Measurements from ENCODE around the gene ERF.

The ERF gene

DNA sequence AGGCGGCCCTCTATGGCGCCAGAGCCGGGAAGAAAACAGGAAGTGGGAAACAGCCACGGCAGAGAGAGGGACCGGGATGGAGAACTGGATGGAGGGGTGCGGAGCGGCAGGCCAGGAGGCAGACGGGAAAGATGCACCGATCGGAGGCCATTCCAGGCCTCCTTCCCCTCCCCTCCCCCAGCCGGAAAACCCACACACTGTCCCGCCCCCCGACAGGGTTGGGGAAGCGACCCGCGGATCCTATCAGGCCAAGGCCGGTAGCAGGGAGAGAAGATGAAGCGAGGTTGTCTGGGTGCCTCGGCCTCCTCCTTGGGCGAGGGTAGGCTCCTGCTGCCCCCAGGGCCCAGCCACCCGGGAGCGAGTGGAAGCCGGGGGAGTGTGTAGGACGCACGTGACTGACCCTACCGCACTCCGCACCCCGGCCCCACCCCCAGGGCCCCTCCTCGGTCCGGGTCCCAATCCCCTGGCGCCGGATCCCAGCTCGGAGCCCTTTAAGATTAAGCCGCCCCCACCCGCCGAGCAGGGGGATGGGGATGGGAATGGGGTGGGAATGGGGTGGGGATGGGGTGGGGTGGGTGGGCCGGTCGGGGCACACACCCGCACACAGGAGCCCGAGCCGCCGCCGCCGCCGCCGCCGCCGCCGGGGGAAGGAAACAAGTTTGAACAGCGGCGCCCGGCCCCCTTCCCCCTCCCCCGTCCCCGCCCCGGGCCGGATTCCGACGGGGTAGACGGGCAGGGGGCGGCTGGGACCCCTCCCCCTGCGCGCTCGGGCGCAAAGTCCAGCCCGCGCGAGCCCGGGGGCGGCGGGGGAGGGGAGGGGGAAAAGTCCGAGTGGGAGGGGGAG, 1.5 kb downstream of the ERF start:
- peak; percentile 40 to 64 (median 51) for DNase-seq

GRCh38 chr19:42252365-42253244, 2.3 kb downstream of the ERF start:
- peak; percentile 34 to 62 (median 55) for DNase-seq

DNA sequence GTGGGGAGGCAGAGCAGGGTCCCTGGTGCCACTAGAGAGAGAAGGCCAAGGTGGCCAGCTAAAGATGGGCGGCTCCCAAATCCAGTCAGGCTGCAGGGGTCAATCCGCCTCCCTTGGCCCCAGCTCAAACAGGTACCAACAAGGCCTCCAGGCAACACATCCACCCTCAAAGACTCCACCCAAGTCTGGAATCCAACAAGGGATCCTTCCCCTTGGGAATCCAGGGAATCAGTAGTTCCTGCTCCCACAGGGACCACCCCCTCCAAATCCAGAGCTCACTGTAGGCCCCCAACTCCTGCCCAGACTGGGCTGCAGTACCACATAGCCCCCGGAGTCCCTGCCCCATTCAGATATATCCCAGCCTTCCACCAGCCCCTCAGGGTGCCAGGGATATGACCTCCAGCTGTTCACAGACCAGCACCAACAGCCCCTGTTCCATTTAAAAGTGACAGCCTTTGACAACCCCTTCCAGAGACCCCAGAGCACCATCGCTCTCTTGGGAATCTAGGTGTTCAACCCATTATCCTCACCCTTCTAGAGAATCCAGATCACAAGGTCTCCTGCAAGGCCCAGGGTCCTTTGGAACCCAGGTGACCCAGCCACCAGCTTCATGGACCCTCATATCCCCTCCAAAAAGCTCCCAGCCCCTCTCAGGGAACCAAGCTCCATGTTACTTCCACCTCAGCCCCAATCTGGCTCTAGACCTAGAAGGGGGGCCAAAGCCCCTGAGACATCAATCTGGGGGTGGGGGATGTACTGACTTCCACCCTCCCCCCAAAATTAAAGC, 3.2 kb downstream of the ERF start:
- DNase-seq, result no peak

DNA sequence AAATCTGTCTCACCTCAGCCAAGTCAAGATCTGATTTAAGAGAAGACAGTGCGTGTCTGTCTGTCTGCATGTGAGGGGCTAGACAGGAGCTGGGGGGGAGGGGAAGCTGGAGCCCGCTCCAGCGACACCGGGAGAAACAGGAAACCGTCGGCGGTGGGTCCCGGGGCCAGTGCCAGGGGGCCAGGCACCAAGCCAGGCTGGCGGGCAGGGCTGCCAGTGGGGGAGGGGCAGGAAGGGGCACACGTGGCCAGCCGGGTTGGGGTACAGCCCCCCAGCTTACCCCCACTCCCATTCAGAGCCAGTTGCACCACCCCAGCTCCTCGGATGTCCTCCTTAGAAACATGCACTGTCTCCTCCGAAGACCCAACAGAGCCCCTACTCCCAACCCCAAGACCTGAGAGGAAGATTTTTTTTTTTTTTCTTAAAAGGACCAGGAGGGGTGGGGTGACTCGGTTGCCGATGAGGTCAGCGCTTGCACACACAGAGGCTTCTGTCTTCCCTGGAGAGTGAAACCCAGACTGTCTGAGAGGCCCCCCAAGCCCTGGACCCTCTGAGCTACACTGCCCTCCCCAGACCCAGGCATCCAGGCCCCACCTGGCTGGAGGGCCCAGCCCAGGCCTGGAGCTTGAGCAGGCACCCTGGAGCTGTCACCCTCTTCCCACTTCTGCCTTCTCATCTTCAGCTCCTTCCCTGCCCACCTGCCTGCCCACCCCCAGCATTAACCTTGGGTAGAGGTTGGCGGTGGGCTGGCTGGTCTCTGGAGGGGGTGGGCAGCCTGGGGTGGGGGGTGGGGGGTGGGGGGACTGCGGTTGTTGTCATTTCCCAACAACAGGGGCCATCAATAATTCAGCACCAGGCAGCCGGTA, 4.0 kb downstream of the ERF start:
- peak in 3 of 4 experiments; percentile 19 to 34 (median 22) for DNase-seq

GRCh38 chr19:42250183-42250665, 4.7 kb downstream of the ERF start:
- no peak for DNase-seq

DNA sequence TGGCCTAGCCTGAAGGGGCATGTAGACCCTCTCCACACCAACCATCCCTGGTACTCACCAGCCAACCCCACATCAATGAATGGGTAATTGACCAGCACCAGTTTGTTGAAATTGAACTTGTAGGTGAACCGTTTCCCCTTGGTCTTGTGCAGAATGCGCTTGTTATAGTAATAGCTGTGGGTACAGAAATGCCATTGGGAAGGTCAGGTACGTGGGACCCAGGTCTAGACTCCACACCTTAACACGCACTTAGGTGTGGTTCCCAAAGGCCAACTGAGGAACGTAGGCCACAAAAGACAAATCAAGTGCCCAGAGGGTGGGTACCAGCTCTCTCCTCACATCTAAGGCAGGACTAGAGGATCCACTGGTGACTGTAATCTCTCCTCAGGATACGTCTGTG, 5.2 kb downstream of the ERF start:
- no peak for DNase-seq

- DNase-seq, result no peak
Measured at GRCh38 chr19:42249149-42249750, 5.7 kb downstream of the ERF start.

- no peak for DNase-seq
Measured at GRCh38 chr19:42248270-42249148, 6.4 kb downstream of the ERF start.

DNA sequence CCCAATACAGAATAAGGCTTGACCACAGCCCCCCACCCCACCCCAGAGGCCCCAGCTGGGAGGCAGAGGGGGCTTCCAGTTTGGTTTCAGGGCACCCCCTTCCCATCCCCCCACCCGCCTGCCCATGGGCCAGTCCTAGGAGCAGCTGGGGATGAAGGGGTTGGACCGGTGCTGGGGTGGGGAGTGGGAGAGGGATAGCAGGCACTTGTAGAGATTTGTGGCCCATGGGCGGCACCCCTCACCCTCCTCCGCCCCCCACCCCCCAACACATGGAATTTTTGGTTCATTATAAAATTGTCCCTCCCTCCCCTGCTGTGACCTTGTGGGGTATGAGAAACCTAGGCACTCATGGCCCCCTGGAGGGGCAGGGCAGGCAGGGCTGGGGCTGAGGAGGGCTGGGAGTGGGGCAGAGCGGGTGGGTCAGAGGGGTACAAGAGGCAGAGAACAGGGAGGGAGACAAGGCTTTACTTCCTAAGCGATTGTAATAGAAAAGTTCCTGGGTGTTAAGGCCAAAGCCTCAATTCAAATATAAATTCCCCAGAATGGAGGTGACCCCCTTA, 7.2 kb downstream of the ERF start:
- DNase-seq, result no peak

DNA sequence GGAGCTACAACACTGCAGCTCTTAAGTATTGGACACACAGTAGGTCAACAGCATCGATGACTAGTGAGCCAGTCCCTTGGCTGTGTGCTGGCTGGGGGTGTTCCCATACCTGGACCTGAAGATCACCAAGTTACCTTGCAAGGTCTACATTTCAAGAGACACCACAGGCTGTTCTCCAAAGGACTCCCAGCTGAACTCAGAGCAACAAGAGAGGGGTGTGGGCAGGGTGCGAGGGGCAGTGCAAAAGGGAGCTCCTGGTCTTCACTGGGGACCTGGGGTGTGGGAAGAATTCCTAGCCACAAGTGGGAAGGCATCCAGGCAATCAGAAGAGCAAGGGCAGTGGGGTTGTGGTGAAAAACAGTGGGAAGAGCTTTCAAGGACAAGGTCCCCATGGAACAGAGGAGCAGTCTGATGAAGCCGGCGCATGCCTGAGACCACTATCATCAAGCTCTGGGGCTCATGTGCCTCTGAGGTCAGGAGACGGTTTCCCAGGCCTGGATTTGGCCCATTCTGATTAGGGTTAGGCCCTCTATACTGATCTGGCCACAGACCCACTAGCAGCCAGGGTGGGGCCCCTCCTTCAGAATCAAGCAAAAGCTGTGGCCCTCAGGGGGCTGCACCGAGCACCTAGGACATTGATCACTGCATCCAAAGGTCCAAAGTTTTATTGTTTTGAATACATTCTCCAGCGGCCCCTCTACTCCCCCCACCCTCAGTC, 7.8 kb downstream of the ERF start:
- no peak for DNase-seq

DNA sequence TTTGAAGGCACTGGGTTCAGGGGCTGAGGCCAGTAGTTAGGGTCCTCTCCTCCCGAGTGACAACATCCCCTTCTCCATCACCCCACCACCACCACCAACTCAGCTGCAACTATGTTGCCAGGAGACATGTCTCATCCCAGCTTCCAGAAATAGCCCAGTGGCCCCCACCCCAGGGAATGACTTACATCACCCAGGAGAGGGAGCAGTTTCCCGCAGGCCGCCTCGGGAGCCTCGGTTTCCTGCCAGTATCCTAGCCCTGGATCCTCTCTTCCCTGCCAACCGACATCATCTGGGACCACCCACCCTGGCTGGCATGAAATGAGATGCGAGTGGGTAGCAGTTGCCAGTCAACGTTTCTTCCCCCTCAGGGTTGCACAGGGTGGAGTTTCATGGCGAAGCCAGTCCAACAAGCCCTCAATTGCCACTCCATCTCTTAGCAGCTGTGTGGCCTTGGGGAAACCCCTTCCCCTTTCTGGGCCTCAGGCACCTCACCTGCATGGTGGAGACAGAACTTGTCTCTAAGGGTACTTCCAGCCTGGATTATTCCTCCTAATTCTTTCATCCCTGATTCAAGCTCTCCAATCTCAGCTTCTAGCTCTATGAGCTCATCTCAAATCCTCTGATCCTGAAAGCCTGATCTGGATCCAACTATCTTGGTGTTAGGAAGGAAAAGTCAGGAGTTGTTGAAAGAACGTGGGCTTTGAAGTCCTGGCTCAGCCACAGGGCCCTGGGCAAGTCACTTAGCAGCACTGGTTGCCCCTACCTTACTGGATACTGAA, 8.6 kb downstream of the ERF start:
- DNase-seq, result peak; percentile 18 to 57 (median 37)

DNA sequence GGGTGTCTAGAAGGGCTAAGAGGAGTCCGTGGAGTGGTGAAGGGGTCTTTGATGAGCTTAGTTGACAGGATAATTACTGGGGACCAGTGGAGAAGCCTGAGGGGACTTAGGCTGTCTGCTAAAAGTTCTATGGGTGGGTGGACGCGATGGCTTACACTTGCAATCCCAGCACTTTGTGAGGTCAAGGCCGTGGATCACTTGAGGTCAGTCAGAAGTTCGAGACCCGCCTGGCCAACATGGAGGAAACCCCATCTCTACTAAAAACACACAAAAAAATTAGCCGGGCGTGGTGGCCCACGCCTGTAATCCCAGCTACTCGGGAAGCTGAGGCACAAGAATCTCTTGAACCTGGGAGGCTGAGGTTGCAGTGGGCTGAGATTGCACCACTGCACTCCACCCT, 9.7 kb downstream of the ERF start:
- no peak for DNase-seq

DNA sequence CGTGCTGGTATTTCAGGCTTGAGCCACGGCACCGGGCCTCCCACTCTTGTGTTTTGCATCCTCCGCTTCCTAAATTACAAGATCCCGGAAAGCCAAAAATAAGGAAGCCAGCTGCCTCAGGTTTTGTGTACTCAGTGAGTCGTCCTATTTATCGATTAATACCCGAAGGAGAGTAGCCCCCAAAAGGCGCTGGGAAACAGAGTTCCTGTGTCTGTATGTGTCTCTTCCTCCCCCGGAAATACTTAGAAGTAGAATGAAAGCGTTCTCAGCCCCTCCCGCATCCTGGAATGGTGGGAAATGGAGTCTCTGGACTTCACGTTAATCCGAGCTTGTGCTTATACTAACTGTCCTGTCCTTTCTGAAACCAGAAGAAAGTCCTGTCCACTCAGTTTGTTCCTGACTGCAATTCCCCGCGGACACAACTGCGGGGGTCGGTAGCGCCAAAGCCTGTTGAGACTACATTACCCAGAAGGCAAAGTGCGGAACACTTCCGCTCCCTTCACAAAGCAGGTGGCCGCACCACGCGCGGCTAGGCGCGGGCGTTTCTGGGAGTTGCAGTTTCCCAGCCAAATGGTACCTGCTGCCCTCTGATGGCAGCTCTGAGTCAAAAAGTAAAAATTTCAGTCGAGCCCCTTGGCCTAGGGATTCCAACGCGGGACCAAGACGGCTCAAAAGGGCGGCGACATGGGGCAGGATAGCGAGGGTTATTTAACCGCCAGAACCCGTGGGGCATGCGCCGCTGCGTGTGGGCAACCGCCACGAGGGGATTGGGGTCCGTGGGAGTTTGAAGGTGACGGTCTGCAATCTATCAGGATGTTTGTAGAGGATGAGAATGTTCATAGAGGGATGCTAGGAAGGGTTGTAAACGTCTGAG, 10.3 kb downstream of the ERF start:
- peak; percentile 94 to 97 (median 96) for DNase-seq

- peak; percentile 98 to 99 (median 99) for DNase-seq
Measured at GRCh38 chr19:42242512-42243409, 12.2 kb downstream of the ERF start, which contains the start of gene GSK3A. GSK3A (minus strand) TSS chr19:42242602; CDS start chr19:42242465, 137 bp downstream.

DNA sequence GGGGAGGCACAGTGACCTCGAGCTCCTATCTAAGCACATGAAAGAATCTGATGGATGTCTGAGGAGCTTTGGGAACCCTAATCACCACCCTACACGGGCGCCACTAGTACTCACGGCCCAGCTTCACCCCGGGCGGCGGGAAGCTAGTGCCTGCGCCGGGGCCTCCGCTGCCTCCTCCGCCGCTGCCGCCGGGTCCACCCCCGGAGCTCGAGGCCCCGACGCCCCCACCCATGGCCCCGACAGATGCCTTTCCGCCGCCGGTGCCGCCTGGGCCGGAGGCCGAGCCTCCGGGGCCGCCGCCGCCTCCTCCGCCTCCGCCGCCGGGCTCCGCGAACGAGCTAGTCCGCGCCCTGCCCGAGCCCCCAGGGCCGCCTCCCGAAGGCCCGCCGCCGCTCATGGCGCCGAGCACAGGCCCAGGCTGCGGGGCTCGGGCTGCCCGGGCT, 12.8 kb downstream of the ERF start:
- DNase-seq, result peak in 3 of 4 experiments; percentile 12 to 55 (median 37)

DNA sequence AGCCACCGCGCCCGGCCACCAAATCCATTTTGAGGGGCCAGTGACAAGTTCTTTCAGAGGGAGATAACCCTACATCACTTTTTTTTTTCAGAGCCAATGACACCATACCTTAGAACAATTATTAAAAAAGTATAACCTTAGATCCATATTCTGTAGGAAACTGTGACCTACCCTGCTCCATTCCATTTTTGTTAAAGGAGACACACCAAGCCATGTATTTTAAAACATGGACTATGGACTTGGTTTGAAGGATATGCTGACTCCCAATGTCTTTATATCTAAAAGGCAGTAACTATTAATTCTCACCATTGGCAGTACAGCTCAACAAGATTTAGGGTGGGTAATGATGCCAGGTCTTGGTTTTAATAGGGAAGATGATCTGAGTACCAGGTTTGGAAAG, 13.6 kb downstream of the ERF start:
- no peak for DNase-seq
